ENCODE data around the gene MTFR1L. TPM values are rescaled to one million over a fixed set of nuclear protein-coding genes. Genes with fewer than 3 reads are reported as not detected.

Gene MTFR1L
- total RNA-seq, 1 donor from 2014 or later: 15.0 TPM

DNA sequence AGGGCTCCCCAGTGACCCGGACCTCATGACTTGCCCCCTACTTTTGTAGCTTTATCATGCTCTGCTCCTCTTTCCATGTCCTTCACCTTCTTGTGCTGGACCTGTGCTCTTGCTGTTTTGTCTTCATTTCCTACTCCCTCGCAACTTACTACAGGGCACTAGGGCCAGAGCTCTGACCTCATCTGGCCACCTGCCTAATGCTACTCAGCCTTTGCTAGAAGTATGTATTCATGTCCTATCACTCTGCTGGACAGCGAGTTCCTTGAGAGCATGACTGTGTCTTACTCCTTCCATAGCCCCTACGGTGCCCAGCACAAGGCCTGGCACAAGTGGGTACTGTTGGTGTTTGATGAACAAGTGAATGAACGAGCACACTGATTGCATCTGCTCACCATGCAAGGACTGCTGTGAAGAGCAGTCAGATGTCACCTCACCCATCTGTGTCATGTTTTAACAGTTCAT lies 1.9 kb downstream of the MTFR1L start:
- Histone ChIP-seq H3K36me3 (ENCODE audit: control insufficient read depth, insufficient read depth, low read length) (peaks cover 9% of the 10 kb centered on the region), H3K27me3 (ENCODE audit: control insufficient read depth, insufficient read depth, low read length) (no peaks in the 10 kb centered on the region), H3K4me3 (ENCODE audit: low read depth, low read length) (no peak overlapping the region)
- TF ChIP-seq, protein P1, sequence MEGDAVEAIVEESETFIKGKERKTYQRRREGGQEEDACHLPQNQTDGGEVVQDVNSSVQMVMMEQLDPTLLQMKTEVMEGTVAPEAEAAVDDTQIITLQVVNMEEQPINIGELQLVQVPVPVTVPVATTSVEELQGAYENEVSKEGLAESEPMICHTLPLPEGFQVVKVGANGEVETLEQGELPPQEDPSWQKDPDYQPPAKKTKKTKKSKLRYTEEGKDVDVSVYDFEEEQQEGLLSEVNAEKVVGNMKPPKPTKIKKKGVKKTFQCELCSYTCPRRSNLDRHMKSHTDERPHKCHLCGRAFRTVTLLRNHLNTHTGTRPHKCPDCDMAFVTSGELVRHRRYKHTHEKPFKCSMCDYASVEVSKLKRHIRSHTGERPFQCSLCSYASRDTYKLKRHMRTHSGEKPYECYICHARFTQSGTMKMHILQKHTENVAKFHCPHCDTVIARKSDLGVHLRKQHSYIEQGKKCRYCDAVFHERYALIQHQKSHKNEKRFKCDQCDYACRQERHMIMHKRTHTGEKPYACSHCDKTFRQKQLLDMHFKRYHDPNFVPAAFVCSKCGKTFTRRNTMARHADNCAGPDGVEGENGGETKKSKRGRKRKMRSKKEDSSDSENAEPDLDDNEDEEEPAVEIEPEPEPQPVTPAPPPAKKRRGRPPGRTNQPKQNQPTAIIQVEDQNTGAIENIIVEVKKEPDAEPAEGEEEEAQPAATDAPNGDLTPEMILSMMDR (IDR thresholded peaks at IDR 0.05; ENCODE audit: insufficient read depth, low read length, severe bottlenecking): no peak
- DNase-seq (ENCODE audit: low read depth) (no peak), FAIRE-seq (no peak)

DNA sequence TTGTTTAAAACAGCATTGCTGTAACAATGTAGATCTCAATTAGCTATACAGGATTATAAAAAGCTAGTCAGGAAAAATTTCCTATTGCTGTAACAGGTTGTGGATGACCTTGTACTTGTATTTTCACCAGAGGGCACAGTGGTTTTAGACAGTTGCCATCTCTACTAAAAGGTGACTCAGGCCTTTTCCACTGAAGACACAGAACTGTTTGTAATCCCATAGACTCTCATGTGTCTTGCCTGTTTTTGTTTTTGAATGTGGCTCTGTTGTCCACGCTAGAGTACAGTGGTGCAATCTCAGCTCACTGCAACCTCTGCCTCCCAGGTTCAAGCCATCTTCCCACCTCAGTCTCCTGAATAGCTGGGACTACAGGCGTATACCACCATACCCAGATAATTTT lies 5.9 kb downstream of the MTFR1L start:
- H3K36me3 ChIP-seq (ENCODE audit: control insufficient read depth, insufficient read depth, low read length): peaks cover 20% of the 10 kb centered on the region
- FAIRE-seq: peak; percentile 18

DNA sequence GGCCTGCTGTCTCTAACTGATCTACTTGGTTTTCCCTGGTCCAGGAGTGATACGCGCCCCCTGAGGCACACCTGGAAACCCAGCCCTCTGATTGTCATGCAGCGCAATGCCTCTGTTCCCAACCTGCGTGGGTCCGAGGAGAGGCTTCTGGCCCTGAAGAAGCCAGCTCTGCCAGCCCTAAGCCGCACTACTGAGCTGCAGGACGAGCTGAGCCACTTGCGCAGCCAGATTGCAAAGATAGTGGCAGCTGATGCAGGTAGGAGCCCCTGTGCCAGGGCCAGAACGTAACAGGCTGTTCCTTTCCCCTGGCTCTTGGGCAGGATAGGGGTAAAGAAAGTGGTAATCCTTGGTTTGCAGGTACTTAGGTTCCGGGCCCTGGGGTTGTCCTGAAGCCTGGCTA lies 6.8 kb downstream of the MTFR1L start:
- no peak overlapping the region for H3K4me3 ChIP-seq (ENCODE audit: low read depth, low read length)
- TF ChIP-seq, protein P1 (IDR thresholded peaks at IDR 0.05; ENCODE audit: insufficient read depth, low read length, severe bottlenecking): no peak
- H3K36me3 ChIP-seq (ENCODE audit: control insufficient read depth, insufficient read depth, low read length): peaks cover 24% of the 10 kb centered on the region
- no peak for DNase-seq (ENCODE audit: low read depth)
- FAIRE-seq: no peak
- no peaks in the 10 kb centered on the region for H3K27me3 ChIP-seq (ENCODE audit: control insufficient read depth, insufficient read depth, low read length)

More for the DNA sequence above, 5.9 kb downstream of the MTFR1L start:
- Histone ChIP-seq H3K27me3 (ENCODE audit: control insufficient read depth, insufficient read depth, low read length) (no peaks in the 10 kb centered on the region), H3K4me3 (ENCODE audit: low read depth, low read length) (no peak overlapping the region)
- TF ChIP-seq, protein P1 (IDR thresholded peaks at IDR 0.05; ENCODE audit: insufficient read depth, low read length, severe bottlenecking): no peak
- no peak for DNase-seq (ENCODE audit: low read depth)

DNA sequence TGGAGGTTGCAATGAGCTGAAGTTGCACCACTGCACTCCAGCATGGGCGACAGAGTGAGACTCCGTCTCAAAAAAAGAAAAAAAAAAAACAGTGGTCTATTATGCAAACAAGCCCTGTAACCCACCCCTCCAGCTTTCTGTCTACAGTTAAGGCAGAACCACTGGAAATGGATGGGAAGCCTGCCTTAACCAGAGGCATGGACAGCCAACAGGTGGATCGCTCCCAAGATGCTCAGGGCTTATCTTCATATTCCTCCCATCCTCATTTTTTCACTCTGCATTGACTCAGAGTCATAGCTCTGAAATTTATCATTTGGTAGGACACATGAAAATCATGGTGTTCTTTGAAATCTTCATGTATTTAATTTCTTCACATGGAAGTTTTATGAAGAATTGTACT lies 8.7 kb downstream of the MTFR1L start:
- no peaks in the 10 kb centered on the region for H3K27me3 ChIP-seq (ENCODE audit: control insufficient read depth, insufficient read depth, low read length)
- peaks cover 25% of the 10 kb centered on the region for H3K36me3 ChIP-seq (ENCODE audit: control insufficient read depth, insufficient read depth, low read length)

DNA sequence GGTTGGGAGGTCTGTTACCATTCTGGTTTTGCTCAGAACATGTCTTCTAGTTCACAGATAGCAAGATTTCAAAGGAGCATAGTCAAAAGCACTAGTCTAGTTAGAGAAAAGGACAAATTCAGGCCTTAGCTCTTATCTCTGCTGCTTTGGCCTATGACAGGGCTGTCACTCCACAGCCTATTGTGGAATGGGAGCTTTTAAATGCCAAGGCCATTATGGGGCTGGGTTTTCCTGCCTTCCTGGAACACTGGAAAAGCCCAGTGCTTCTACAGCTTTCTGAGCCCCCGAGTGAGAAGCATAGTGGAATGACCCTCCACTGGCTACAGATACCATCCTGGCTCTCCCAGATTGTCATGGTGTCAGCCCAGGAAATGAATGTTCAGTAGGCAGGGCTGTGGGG lies 9.3 kb downstream of the MTFR1L start:
- H3K27me3 ChIP-seq (ENCODE audit: control insufficient read depth, insufficient read depth, low read length): no peaks in the 10 kb centered on the region
- FAIRE-seq: no peak
- H3K4me3 ChIP-seq (ENCODE audit: low read depth, low read length): no peak overlapping the region
- peaks cover 25% of the 10 kb centered on the region for H3K36me3 ChIP-seq (ENCODE audit: control insufficient read depth, insufficient read depth, low read length)
- no peak for DNase-seq (ENCODE audit: low read depth)
- TF ChIP-seq, protein P1 (IDR thresholded peaks at IDR 0.05; ENCODE audit: insufficient read depth, low read length, severe bottlenecking): no peak

More for the DNA sequence above, 8.7 kb downstream of the MTFR1L start:
- TF ChIP-seq, protein P1 (IDR thresholded peaks at IDR 0.05; ENCODE audit: insufficient read depth, low read length, severe bottlenecking): no peak
- FAIRE-seq (no peak), DNase-seq (ENCODE audit: low read depth) (no peak)
- no peak overlapping the region for H3K4me3 ChIP-seq (ENCODE audit: low read depth, low read length)

DNA sequence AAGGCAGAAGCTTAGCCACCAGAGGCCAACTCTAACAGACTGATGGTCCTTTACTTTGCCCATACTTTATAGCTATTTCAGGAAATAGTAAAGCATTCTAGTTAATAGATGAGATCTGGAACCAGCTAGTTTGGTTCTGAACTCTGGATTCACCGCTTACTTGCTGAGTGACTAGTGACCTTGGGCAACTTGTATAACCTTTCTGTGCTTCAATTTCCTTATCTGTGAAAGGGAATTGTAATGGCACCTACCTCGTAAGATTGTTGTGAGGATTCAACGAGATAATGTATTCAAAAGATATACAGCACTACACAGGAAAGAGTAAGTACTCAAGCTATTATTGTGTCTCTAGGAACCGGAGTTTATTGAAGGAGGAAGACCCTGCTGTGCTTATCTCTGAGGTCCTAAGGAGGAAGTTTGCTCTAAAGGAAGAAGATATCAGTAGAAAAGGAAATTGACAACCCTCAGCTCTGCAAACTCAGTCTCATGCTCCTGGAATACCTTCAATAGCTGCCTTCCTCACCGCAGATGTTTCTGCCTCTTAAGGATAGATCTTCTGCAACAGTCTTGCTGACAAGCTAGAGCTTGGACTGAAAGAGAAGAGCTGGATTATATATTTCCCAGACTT lies 11.9 kb downstream of the MTFR1L start:
- no peak for DNase-seq (ENCODE audit: low read depth)
- peak; percentile 60 for FAIRE-seq
- peaks cover 18% of the 10 kb centered on the region for H3K36me3 ChIP-seq (ENCODE audit: control insufficient read depth, insufficient read depth, low read length)
- no peaks in the 10 kb centered on the region for H3K27me3 ChIP-seq (ENCODE audit: control insufficient read depth, insufficient read depth, low read length)
- TF ChIP-seq, protein P1 (IDR thresholded peaks at IDR 0.05; ENCODE audit: insufficient read depth, low read length, severe bottlenecking): no peak
- H3K4me3 ChIP-seq (ENCODE audit: low read depth, low read length): no peak overlapping the region

Measured in bronchial epithelial cell (primary cell).